NCI-H526 treated with DMSO at 0.1 percent for 48 hours (cell line): ENCODE measurements around the gene FEZF2.

Source experiments
- DNase-seq: peaks from one replicate; lab custom pipeline; 2025; lab: John Stamatoyannopoulos, UW

The FEZF2 gene

DNA sequence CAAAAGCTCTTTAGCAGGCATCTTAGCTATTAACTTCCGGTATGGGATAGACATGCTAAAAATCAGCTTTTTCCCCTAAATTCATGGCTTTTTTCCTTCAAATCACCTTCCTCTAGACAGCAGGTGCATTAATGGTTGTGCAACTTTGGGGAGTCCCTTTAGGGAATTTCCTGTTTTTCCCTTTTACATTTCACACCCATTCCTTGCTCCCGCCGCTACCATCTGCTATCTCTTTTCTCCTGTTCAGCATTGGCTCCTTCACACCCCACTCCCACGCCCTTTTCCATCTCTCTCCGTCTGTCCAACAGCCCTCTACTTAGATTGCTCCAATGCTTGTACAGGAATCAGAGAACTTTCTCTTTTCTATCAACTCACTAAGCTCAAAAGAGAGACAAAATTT is 43.4 kb downstream of the FEZF2 start:
- DNase-seq, result no peak

- DNase-seq, result no peak
Observed at GRCh38 chr3:62325896-62326295, 47.5 kb downstream of the FEZF2 start.

GRCh38 chr3:62323241-62323640 is 50.1 kb downstream of the FEZF2 start:
- DNase-seq, result no peak
